H4 (cell line): ENCODE data around the gene FKBP1B. TPM values are rescaled to one million over a fixed set of nuclear protein-coding genes. Genes with fewer than 3 reads are reported as not detected.
"Not testable (repeated sequence)": the region's sequence is repeated elsewhere in the genome, so short reads cannot be mapped to it uniquely, and the experiment has no call there.

ENCODE experiments used
- DNase-seq: peaks from one replicate; pipeline ENCODE4 v3.0.0-alpha.2; 2015; ENCODE audit warnings: low spot score
- total RNA-seq: library from RNA; depleted of rRNA; stranded (reverse); fragments of >200 nt; shearing (Covaris generic); gene quantifications from 2 replicates; pipeline ENCODE4 v1.2.3, GENCODE V29; 2014; rRNA removed

The FKBP1B gene
- total RNA-seq, 1 experiment from 2014 or later: 0.58 TPM

GRCh38 chr2:24100732-24101131 lies 51.2 kb downstream of the FKBP1B start:
- not testable (repeated sequence) for DNase-seq

GRCh38 chr2:24101992-24102391 lies 52.5 kb downstream of the FKBP1B start:
- no peak for DNase-seq

- no peak for DNase-seq
Observed at GRCh38 chr2:24102677-24103076, 53.1 kb downstream of the FKBP1B start.

- DNase-seq: no peak
Observed at GRCh38 chr2:24104110-24104650, 54.6 kb downstream of the FKBP1B start.

GRCh38 chr2:24104906-24105305 lies 55.4 kb downstream of the FKBP1B start:
- no peak for DNase-seq

- no peak for DNase-seq
Observed at GRCh38 chr2:24105816-24106215, 56.3 kb downstream of the FKBP1B start.

GRCh38 chr2:24106786-24107185 lies 57.2 kb downstream of the FKBP1B start:
- no peak for DNase-seq

GRCh38 chr2:24107336-24107735 lies 57.8 kb downstream of the FKBP1B start:
- no peak for DNase-seq

GRCh38 chr2:24109431-24109830 lies 59.9 kb downstream of the FKBP1B start:
- DNase-seq: not testable (repeated sequence)

- no peak for DNase-seq
Observed at GRCh38 chr2:24110660-24111303, 61.2 kb downstream of the FKBP1B start.

- DNase-seq: no peak
Observed at GRCh38 chr2:24111407-24111901, 61.9 kb downstream of the FKBP1B start.

Other genes starting within 250 kb of the FKBP1B start
- 2.3 and 2.6 TPM in 2 replicates for gene ATAD2B, start 122.6 kb upstream of the FKBP1B start, total RNA-seq
- 5.7 and 10.0 TPM in 2 replicates for gene UBXN2A, start 109.3 kb upstream of the FKBP1B start, total RNA-seq
- gene MFSD2B, start 39.7 kb upstream of the FKBP1B start, total RNA-seq: 0.72 TPM in 1 of 2 replicates, not detected in the other
- 7.1 and 7.6 TPM in 2 replicates for gene WDCP, start 2.4 kb upstream of the FKBP1B start, total RNA-seq
- gene SF3B6, start 26.6 kb downstream of the FKBP1B start, total RNA-seq: 178 and 188 TPM in 2 replicates
- 4.9 and 5.1 TPM in 2 replicates for gene TP53I3, start 35.1 kb downstream of the FKBP1B start, total RNA-seq
- 0.72 and 1.1 TPM in 2 replicates for gene PFN4, start 73.6 kb downstream of the FKBP1B start, total RNA-seq
- gene FAM228B, start 73.7 kb downstream of the FKBP1B start, total RNA-seq: 0.27 and 1.8 TPM in 2 replicates
- not detected in 2 replicates for gene FAM228A, start 125.3 kb downstream of the FKBP1B start, total RNA-seq